ENCODE measurements around the gene EXOC4. TPM values are rescaled to one million over a fixed set of nuclear protein-coding genes. Genes with fewer than 3 reads are reported as not detected.

EXOC4 gene
- total RNA-seq, 1 donor from 2014 or later: 41.3 TPM

DNA sequence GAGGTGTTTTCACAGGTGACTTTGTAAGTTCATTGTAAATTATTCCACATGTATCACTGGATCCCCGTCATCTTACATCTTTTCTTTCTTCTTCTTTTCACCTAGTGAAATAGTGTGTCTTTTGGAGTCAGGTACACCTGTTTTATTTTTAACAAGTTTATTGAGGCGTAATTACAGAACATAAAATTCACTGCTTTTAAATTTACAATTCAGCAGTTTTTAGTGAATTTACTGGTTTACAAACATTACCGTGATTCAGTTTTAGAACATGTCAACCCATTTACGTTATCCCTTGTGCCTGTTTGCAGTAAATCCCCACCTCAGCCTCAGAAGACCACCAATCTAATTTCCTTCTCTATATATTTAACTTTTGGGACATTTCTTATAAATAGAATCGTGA lies 256.9 kb downstream of the EXOC4 start:
- DNase-seq (ENCODE audit: low read depth): no peak
- TF ChIP-seq, protein P1, sequence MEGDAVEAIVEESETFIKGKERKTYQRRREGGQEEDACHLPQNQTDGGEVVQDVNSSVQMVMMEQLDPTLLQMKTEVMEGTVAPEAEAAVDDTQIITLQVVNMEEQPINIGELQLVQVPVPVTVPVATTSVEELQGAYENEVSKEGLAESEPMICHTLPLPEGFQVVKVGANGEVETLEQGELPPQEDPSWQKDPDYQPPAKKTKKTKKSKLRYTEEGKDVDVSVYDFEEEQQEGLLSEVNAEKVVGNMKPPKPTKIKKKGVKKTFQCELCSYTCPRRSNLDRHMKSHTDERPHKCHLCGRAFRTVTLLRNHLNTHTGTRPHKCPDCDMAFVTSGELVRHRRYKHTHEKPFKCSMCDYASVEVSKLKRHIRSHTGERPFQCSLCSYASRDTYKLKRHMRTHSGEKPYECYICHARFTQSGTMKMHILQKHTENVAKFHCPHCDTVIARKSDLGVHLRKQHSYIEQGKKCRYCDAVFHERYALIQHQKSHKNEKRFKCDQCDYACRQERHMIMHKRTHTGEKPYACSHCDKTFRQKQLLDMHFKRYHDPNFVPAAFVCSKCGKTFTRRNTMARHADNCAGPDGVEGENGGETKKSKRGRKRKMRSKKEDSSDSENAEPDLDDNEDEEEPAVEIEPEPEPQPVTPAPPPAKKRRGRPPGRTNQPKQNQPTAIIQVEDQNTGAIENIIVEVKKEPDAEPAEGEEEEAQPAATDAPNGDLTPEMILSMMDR (conservative IDR thresholded peaks at IDR 0.05; ENCODE audit: low read depth, low read length): no peak
- H3K4me3 ChIP-seq (ENCODE audit: low read depth, low read length): no peak overlapping the region

DNA sequence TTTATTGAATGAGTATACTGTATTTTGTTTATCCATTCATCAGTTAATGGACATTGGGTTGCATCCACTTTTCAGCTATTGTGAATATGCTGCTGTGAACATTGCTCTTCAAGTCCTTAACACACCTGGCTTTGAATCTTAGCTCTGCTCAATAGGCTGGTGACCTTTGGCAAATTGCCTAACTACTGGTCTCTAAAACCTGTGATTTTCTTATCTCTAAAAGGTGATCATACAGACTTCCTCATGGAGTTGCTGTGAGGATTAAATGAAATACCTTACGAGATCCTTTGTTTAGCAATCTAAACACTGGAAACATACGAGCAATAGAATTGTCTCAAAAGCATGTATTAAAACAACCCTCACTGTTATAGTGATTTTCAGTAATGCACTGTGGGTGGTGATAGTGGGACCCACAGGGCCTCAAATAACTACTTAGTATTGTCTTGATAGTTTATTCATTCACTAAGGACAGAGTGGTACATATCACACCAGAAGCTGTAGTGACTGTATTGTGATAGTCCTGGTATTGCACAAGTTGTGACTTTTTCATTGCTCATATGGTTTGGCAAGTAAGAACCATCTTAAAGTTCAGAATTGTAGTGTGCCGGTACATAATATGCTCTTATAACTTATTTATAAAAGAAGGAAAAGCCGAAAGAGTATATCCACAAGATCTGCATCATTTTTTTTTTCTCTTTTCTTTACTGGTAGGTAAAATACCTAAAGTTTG lies 257.6 kb downstream of the EXOC4 start:
- DNase-seq (ENCODE audit: low read depth): no peak
- H3K4me3 ChIP-seq (ENCODE audit: low read depth, low read length): no peak overlapping the region
- TF ChIP-seq, protein P1 (conservative IDR thresholded peaks at IDR 0.05; ENCODE audit: low read depth, low read length): no peak

DNA sequence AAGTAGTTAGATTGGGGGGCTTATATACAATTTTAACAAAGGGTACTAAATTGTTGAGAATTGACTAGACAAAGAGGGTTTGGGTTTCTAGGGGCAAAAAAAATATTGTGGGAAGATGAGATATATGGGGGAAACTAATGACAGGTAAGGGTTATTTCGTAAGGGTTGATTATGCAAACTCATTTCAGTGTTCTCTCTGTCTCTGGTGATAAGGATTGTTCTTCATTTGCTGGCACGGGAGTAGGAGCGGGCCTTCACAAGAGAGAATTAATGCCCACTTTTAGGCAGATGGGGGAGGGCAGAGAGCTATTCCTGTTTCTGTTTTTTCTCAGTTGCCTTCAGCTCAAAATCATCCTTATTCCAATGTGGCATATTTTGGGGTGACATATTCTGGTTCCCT lies 258.4 kb downstream of the EXOC4 start:
- TF ChIP-seq, protein P1 (conservative IDR thresholded peaks at IDR 0.05; ENCODE audit: low read depth, low read length): no peak
- no peak for DNase-seq (ENCODE audit: low read depth)
- no peak overlapping the region for H3K4me3 ChIP-seq (ENCODE audit: low read depth, low read length)

DNA sequence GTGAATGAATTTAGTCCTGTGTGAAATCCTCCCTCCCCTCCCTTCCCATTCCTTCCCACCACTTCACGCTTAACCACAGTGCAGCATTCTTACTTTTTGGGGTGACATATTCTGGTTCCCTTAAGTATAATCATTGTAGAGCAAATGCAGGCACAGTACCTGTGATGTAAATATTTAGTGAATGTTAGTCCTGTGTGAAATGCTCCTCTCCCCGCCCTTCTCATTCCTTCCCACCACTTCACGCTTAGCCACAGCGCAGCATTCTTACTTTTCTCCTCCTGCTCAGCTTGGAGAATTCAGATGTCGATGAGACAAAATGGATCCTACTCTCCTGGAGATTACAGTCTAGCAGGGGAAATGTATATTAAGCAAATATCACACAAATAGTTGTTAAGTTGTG lies 258.8 kb downstream of the EXOC4 start:
- DNase-seq (ENCODE audit: low read depth): no peak
- TF ChIP-seq, protein P1 (conservative IDR thresholded peaks at IDR 0.05; ENCODE audit: low read depth, low read length): no peak
- H3K4me3 ChIP-seq (ENCODE audit: low read depth, low read length): no peak overlapping the region

DNA sequence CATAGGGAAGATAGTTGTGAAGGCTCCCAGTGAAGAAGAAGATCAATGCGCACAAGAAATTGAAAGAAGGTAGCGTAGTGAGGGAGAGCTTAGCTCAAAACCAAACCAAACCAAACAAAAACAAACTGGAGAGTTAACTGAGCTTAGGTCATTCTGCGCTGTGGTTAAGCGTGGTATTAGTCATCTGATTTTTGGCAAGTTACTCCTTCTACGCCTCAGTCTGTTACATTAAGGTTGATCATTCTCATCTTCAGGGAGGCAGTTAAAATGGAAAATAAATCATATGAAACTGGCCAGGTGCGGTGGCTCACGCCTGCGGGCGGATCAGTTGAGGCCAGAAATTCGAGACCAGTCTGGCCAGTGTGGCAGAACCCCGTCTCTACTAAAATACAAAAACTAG lies 259.7 kb downstream of the EXOC4 start:
- H3K4me3 ChIP-seq (ENCODE audit: low read depth, low read length): no peak overlapping the region
- DNase-seq (ENCODE audit: low read depth): no peak
- TF ChIP-seq, protein P1 (conservative IDR thresholded peaks at IDR 0.05; ENCODE audit: low read depth, low read length): no peak

DNA sequence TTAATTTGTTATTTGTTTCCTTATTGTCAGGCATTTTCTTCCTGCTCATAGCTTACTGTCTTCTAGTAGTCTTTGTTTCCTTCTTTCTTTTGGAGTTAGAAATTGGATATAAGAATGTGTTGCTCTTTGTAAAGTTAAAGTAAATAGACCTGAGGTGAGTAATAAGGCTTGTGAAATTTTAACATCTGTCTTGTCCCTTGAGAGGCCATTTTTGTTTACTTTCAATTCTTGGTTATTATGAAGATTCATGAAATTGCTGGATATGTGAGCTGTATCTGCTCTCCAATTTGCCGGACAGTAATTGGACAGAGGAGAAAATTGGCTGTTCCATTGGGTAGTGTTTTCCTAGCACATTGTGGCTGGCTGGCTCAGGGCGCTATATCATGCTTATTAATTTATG lies 260.7 kb downstream of the EXOC4 start:
- DNase-seq (ENCODE audit: low read depth): no peak
- TF ChIP-seq, protein P1 (conservative IDR thresholded peaks at IDR 0.05; ENCODE audit: low read depth, low read length): no peak
- no peak overlapping the region for H3K4me3 ChIP-seq (ENCODE audit: low read depth, low read length)

DNA sequence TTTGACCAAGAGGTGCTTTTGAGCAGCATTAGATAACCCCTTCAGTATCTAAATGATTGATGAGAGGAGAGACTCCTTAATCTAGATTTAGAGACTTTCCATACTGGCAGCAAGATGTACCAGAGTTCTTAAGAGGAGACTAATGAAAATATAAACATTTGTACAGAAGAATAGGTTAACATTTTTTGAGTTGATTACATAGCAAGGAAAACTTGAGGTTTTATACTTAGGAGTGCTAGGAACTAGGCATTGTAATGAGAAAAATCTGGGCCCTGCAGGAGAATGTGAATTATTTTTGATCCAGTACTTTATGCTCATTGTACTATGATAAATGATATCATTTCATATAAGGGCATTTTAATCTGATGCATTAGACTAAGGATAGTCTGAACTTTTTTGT lies 261.7 kb downstream of the EXOC4 start:
- no peak overlapping the region for H3K4me3 ChIP-seq (ENCODE audit: low read depth, low read length)
- TF ChIP-seq, protein P1 (conservative IDR thresholded peaks at IDR 0.05; ENCODE audit: low read depth, low read length): no peak
- DNase-seq (ENCODE audit: low read depth): no peak
